PFSK-1 (cell line): Measurements from ENCODE around the gene ACSL4.

ENCODE experiments used
- FOXP2 ChIP-seq: optimal IDR thresholded peaks from 2 replicates; pipeline ENCODE3; 2011; ENCODE audit warnings: borderline replicate concordance, control low read depth, inconsistent platforms; ENCODE audit not compliant: insufficient read depth; ENCODE audit errors: extremely low read length, extremely low read depth
- POLR2AphosphoS5 ChIP-seq: IDR thresholded peaks from 2 replicates; pipeline ENCODE4 v1.6.1; 2012; ENCODE audit warnings: low read depth, mild to moderate bottlenecking, control low read depth, low read length, moderate library complexity
- REST ChIP-seq, 2 experiments: IDR thresholded peaks; 2 replicates each; pipeline versions ENCODE4 v1.6.1 to v1.8.0; 2011 to 2012; ENCODE audit warnings: low read depth in 2 of 2, low read length in 2 of 2, control low read depth in 1 of 2, inconsistent platforms in 1 of 2, mild to moderate bottlenecking in 1 of 2, moderate library complexity in 1 of 2; ENCODE audit not compliant: insufficient read depth in 1 of 2
- SIN3A ChIP-seq: IDR thresholded peaks from 2 replicates; pipeline ENCODE4 v1.6.1; 2012; ENCODE audit warnings: mild to moderate bottlenecking, low read length, moderate library complexity, borderline replicate concordance; ENCODE audit not compliant: insufficient read depth
- TAF1 ChIP-seq: IDR thresholded peaks from 2 replicates; pipeline ENCODE4 v1.6.1; 2012; ENCODE audit warnings: low read length, control low read depth, borderline replicate concordance; ENCODE audit not compliant: insufficient read depth

- no peak for TF ChIP-seq SIN3A
- TF ChIP-seq POLR2AphosphoS5: no peak
- TF ChIP-seq REST (IDR thresholded peaks at IDR 0.05; ENCODE audit: insufficient read depth in 1 of 2, low read depth in 2 of 2, low read length in 2 of 2): no peak
- no peak for TF ChIP-seq TAF1
- no peak for TF ChIP-seq FOXP2
These were observed 42.3 kb upstream of the ACSL4 start for GRCh38 chrX:109775386-109775785.
